H9 (cell line): ENCODE results near the gene FAM13C. TPM values are rescaled to one million over a fixed set of nuclear protein-coding genes. Genes with fewer than 3 reads are reported as not detected.

Experiments used
- DNase-seq: peaks from one replicate; pipeline ENCODE4 v3.0.0-alpha.2; 2017
- H2AFZ ChIP-seq: one replicate; pipeline ENCODE4 v1.6.1; 2013; ENCODE audit warnings: mild to moderate bottlenecking, low read length, control low read depth, moderate library complexity
- H2AK5ac ChIP-seq: 2 replicates; pipeline ENCODE4 v1.6.1; 2013; ENCODE audit warnings: low read length, control low read depth, mixed read lengths; ENCODE audit not compliant: insufficient read length
- H2BK120ac ChIP-seq: one replicate; pipeline ENCODE4 v1.6.1; 2013; ENCODE audit warnings: low read depth, mild to moderate bottlenecking, low read length, control low read depth, inconsistent platforms; ENCODE audit not compliant: poor library complexity, severe bottlenecking
- H2BK12ac ChIP-seq: 2 replicates; pipeline ENCODE4 v1.6.1; 2013; ENCODE audit warnings: low read length, control low read depth, mixed read lengths, low read depth; ENCODE audit not compliant: insufficient read length
- H2BK15ac ChIP-seq: 2 replicates; pipeline ENCODE4 v1.6.1; 2013; ENCODE audit warnings: low read depth, low read length, control low read depth
- H2BK20ac ChIP-seq: one replicate; pipeline ENCODE4 v1.6.1; 2013; ENCODE audit warnings: low read depth, mild to moderate bottlenecking, low read length, control low read depth, inconsistent platforms; ENCODE audit not compliant: poor library complexity, severe bottlenecking
- H2BK5ac ChIP-seq: 2 replicates; pipeline ENCODE4 v1.6.1; 2013; ENCODE audit warnings: low read length, control low read depth, mixed read lengths; ENCODE audit not compliant: insufficient read length
- H3K14ac ChIP-seq: 2 replicates; pipeline ENCODE4 v1.6.1; 2013; ENCODE audit warnings: low read length, control low read depth; ENCODE audit not compliant: insufficient read depth
- H3K18ac ChIP-seq: 2 replicates; pipeline ENCODE4 v1.6.1; 2013; ENCODE audit warnings: low read depth, mild to moderate bottlenecking, mixed read lengths, low read length, control low read depth; ENCODE audit not compliant: insufficient read length
- H3K23ac ChIP-seq: 2 replicates; pipeline ENCODE4 v1.6.1; 2013; ENCODE audit warnings: low read length, control low read depth, mixed read lengths, low read depth; ENCODE audit not compliant: insufficient read length
- H3K23me2 ChIP-seq: 2 replicates; pipeline ENCODE4 v1.6.1; 2013; ENCODE audit warnings: low read depth, mild to moderate bottlenecking, mixed read lengths, low read length, control low read depth; ENCODE audit not compliant: insufficient read length, poor library complexity, severe bottlenecking
- H3K27ac ChIP-seq: 2 replicates; pipeline ENCODE4 v1.5.1; 2013; ENCODE audit warnings: low read length, control low read depth, mixed read lengths, low read depth; ENCODE audit not compliant: insufficient read length
- H3K27me3 ChIP-seq: 2 replicates; pipeline ENCODE4 v1.6.1; 2013; ENCODE audit warnings: low read length, control low read depth, inconsistent platforms; ENCODE audit not compliant: insufficient read depth
- H3K4ac ChIP-seq: 2 replicates; pipeline ENCODE4 v1.6.1; 2013; ENCODE audit warnings: low read depth, mild to moderate bottlenecking, control low read depth, inconsistent platforms, low read length, moderate library complexity
- H3K4me1 ChIP-seq: 2 replicates; pipeline ENCODE4 v1.6.1; 2013; ENCODE audit warnings: low read length, control low read depth, inconsistent platforms; ENCODE audit not compliant: insufficient read depth
- H3K4me2 ChIP-seq: 2 replicates; pipeline ENCODE4 v1.6.1; 2013; ENCODE audit warnings: low read length, control low read depth, mixed read lengths; ENCODE audit not compliant: insufficient read length, insufficient read depth
- H3K56ac ChIP-seq: 2 replicates; pipeline ENCODE4 v1.6.1; 2013; ENCODE audit warnings: low read depth, mild to moderate bottlenecking, mixed read lengths, low read length, control low read depth; ENCODE audit not compliant: insufficient read length
- H3K79me1 ChIP-seq: 2 replicates; pipeline ENCODE4 v1.6.1; 2013; ENCODE audit warnings: low read depth, mild to moderate bottlenecking, moderate library complexity, low read length, control low read depth, inconsistent platforms; ENCODE audit not compliant: insufficient read depth, poor library complexity, severe bottlenecking
- H3K79me2 ChIP-seq: 2 replicates; pipeline ENCODE4 v1.6.1; 2013; ENCODE audit warnings: low read length, control low read depth, inconsistent platforms; ENCODE audit not compliant: insufficient read depth
- H3K9ac ChIP-seq: 2 replicates; pipeline ENCODE4 v1.6.1; 2013; ENCODE audit warnings: low read length, control low read depth, mixed read lengths; ENCODE audit not compliant: insufficient read length; ENCODE audit errors: extremely low read depth
- H3K9me3 ChIP-seq: one replicate; pipeline ENCODE4 v1.6.1; 2013; ENCODE audit warnings: low read depth, low read length, inconsistent platforms; ENCODE audit not compliant: control insufficient read depth
- H3T11ph ChIP-seq: one replicate; pipeline ENCODE4 v1.6.1; 2013; ENCODE audit warnings: mild to moderate bottlenecking, low read length, control low read depth, inconsistent platforms
- H4K20me1 ChIP-seq: one replicate; pipeline ENCODE4 v1.6.1; 2013; ENCODE audit not compliant: control insufficient read depth, insufficient read length, insufficient read depth
- H4K5ac ChIP-seq: 2 replicates; pipeline ENCODE4 v1.6.1; 2013; ENCODE audit warnings: low read depth, mild to moderate bottlenecking, mixed read lengths, low read length, control low read depth; ENCODE audit not compliant: insufficient read length
- H4K8ac ChIP-seq: replicated peaks from 2 replicates; pipeline ENCODE4 v1.6.1; 2013; ENCODE audit warnings: low read length, control low read depth, mixed read lengths, low read depth; ENCODE audit not compliant: insufficient read length
- H4K91ac ChIP-seq: 2 replicates; pipeline ENCODE4 v1.6.1; 2013; ENCODE audit warnings: low read depth, mild to moderate bottlenecking, moderate library complexity, mixed read lengths, low read length, control low read depth; ENCODE audit not compliant: insufficient read length
- H3K27ac Mint-ChIP-seq, 3 experiments: 2 replicates in 2 of 3; 3 replicates in 1 of 3; pipeline ENCODE4 v1.8.0; 2020 to 2021; ENCODE audit warnings: mixed read lengths in 3 of 3, mild to moderate bottlenecking in 1 of 3, moderate library complexity in 1 of 3
- H3K27me3 Mint-ChIP-seq: 2 replicates; pipeline ENCODE4 v1.8.0; 2021; ENCODE audit warnings: low read depth, mild to moderate bottlenecking, moderate library complexity, mixed read lengths
- H3K36me3 Mint-ChIP-seq, 3 experiments: 2 replicates in 2 of 3; 3 replicates in 1 of 3; pipeline ENCODE4 v1.8.0; 2020 to 2021; ENCODE audit warnings: low read depth in 3 of 3, mixed read lengths in 3 of 3; ENCODE audit not compliant: insufficient read depth in 1 of 3
- H3K4me1 Mint-ChIP-seq, 2 experiments: 2 replicates each; pipeline ENCODE4 v1.8.0; 2020; ENCODE audit warnings: mixed read lengths in 2 of 2
- H3K4me3 Mint-ChIP-seq, 2 experiments: 2 replicates in 1 of 2; 3 replicates in 1 of 2; pipeline ENCODE4 v1.8.0; 2020 to 2021; ENCODE audit warnings: mild to moderate bottlenecking in 2 of 2, mixed read lengths in 2 of 2, moderate library complexity in 1 of 2
- H3K9me3 Mint-ChIP-seq, 2 experiments: 2 replicates in 1 of 2; 3 replicates in 1 of 2; pipeline ENCODE4 v1.8.0; 2020; ENCODE audit warnings: mild to moderate bottlenecking in 2 of 2, mixed read lengths in 2 of 2, moderate library complexity in 1 of 2
- CTCF ChIP-seq: fragments of 200-600 bp; sonication (generic); conservative IDR thresholded peaks from 3 replicates; pipeline ENCODE4 v1.8.0; 2021; ENCODE audit warnings: antibody characterized with exemption, mild to moderate bottlenecking
- WGBS: extraction: QIAGEN DNeasy Blood & Tissue Kit; methylation state at CpG from one replicate; pipeline ENCODE4 v1.1.7; 2013; ENCODE audit warnings: missing lambda C conversion rate, low lambda C conversion rate, mixed read lengths; ENCODE audit not compliant: insufficient read length; ENCODE audit errors: extremely low coverage; 5-methylcytosine and 5-hydroxymethylcytosine counted together
- total RNA-seq: library from RNA; stranded (reverse); gene quantifications from 2 replicates; pipeline ENCODE4 v1.2.1, GENCODE V29; 2021

FAM13C gene
- total RNA-seq, 1 experiment from 2014 or later = 0.31 TPM

GRCh38 chr10:59300386-59300785 lies 62.0 kb downstream of the FAM13C start:
- H3K4me1 ChIP-seq = no peaks in the 10 kb centered on the region
- no peak overlapping the region for H3K9ac ChIP-seq
- H3K4me1 Mint-ChIP-seq = peaks cover 12 to 17% of the 10 kb centered on the region in 2 experiments
- H4K91ac ChIP-seq = no peak overlapping the region
- H3K27me3 ChIP-seq = no peaks in the 10 kb centered on the region; the same call in 1 of the 2 replicates
- H3K4me2 ChIP-seq = no peak overlapping the region
- no peaks in the 10 kb centered on the region for H3K23me2 ChIP-seq
- TF ChIP-seq CTCF = no peak
- H3K9me3 Mint-ChIP-seq = no peaks in the 10 kb centered on the region
- H2BK20ac ChIP-seq = no peak overlapping the region
- H3K18ac ChIP-seq = no peak overlapping the region
- H3K27ac Mint-ChIP-seq = no peak overlapping the region
- no CpG with 5 or more reads among the region's 1 CpG for WGBS
- no peak overlapping the region for H3T11ph ChIP-seq
- no peaks in the 10 kb centered on the region for H4K20me1 ChIP-seq
- H2BK12ac ChIP-seq = no peak overlapping the region
- H3K79me2 ChIP-seq = no peaks in the 10 kb centered on the region
- H4K5ac ChIP-seq = no peak overlapping the region
- H3K14ac ChIP-seq = no peak overlapping the region
- DNase-seq = no peak
- H4K8ac ChIP-seq = no peak overlapping the region
- H2AFZ ChIP-seq = no peak overlapping the region
- H2BK15ac ChIP-seq = no peak overlapping the region
- H3K4ac ChIP-seq = no peak overlapping the region
- no peak overlapping the region for H2BK5ac ChIP-seq
- no peak overlapping the region for H3K4me3 Mint-ChIP-seq
- no peak overlapping the region for H3K56ac ChIP-seq
- H3K79me1 ChIP-seq = no peaks in the 10 kb centered on the region
- no peak overlapping the region for H3K27ac ChIP-seq
- no peaks in the 10 kb centered on the region for H3K27me3 Mint-ChIP-seq
- H2AK5ac ChIP-seq = no peak overlapping the region
- no peaks in the 10 kb centered on the region for H3K9me3 ChIP-seq
- no peak overlapping the region for H3K23ac ChIP-seq
- no peak overlapping the region for H2BK120ac ChIP-seq
- no peaks in the 10 kb centered on the region for H3K36me3 Mint-ChIP-seq
